Activated CD8-positive, alpha-beta memory T cell treated with anti-CD3 and anti-CD28 coated beads for 1 hour (primary cell): ENCODE measurements around the gene CAMKMT.

Experiments
- DNase-seq, 2 donors: peaks; one replicate each; pipeline ENCODE4 v3.0.0-alpha.2; 2020; ENCODE audit warnings: low read depth in 1 of 2; ENCODE audit errors: extremely low read depth in 1 of 2

The CAMKMT gene

GRCh38 chr2:44682459-44682858 is 320.7 kb downstream of the CAMKMT start:
- no peak for DNase-seq

- DNase-seq, result no peak
These were observed 322.8 kb downstream of the CAMKMT start for GRCh38 chr2:44684559-44684958.

GRCh38 chr2:44686561-44686960 is 324.8 kb downstream of the CAMKMT start:
- no peak for DNase-seq

- DNase-seq, result no peak
These were observed 326.1 kb downstream of the CAMKMT start for GRCh38 chr2:44687686-44688455.

- no peak for DNase-seq
These were observed 326.8 kb downstream of the CAMKMT start for GRCh38 chr2:44688456-44689124.

- no peak for DNase-seq
These were observed 327.8 kb downstream of the CAMKMT start for GRCh38 chr2:44689516-44689915.

GRCh38 chr2:44691174-44691785 is 329.5 kb downstream of the CAMKMT start:
- no peak for DNase-seq

GRCh38 chr2:44692821-44693220 is 331.1 kb downstream of the CAMKMT start:
- no peak for DNase-seq

GRCh38 chr2:44700824-44701223 is 339.1 kb downstream of the CAMKMT start:
- DNase-seq, result no peak

- no peak for DNase-seq
These were observed 343.6 kb downstream of the CAMKMT start for GRCh38 chr2:44705356-44705755.

GRCh38 chr2:44705876-44706480 is 344.2 kb downstream of the CAMKMT start:
- no peak for DNase-seq

- DNase-seq, result no peak
These were observed 345.2 kb downstream of the CAMKMT start for GRCh38 chr2:44706681-44707553.

GRCh38 chr2:44707945-44708660 is 346.4 kb downstream of the CAMKMT start:
- DNase-seq, result no peak

GRCh38 chr2:44708661-44709000 is 346.9 kb downstream of the CAMKMT start:
- no peak for DNase-seq

GRCh38 chr2:44713170-44713569 is 351.4 kb downstream of the CAMKMT start:
- no peak for DNase-seq

- no peak for DNase-seq
These were observed 353.9 kb downstream of the CAMKMT start for GRCh38 chr2:44715671-44716081.

- no peak for DNase-seq
These were observed 354.4 kb downstream of the CAMKMT start for GRCh38 chr2:44716131-44716530.

GRCh38 chr2:44718431-44718830 is 356.7 kb downstream of the CAMKMT start:
- no peak for DNase-seq

GRCh38 chr2:44719562-44719961 is 357.8 kb downstream of the CAMKMT start:
- DNase-seq, result no peak

- no peak for DNase-seq
These were observed 360.4 kb downstream of the CAMKMT start for GRCh38 chr2:44722026-44722625.
